ENCODE data around the gene SLC24A4. TPM values are rescaled to one million over a fixed set of nuclear protein-coding genes. Genes with fewer than 3 reads are reported as not detected.

Gene SLC24A4
- total and polyA plus RNA-seq, 2 donors (not counting 3 experiments of a cell fraction or from before 2014, with no cell fraction given): 0.07 to 0.08 TPM

DNA sequence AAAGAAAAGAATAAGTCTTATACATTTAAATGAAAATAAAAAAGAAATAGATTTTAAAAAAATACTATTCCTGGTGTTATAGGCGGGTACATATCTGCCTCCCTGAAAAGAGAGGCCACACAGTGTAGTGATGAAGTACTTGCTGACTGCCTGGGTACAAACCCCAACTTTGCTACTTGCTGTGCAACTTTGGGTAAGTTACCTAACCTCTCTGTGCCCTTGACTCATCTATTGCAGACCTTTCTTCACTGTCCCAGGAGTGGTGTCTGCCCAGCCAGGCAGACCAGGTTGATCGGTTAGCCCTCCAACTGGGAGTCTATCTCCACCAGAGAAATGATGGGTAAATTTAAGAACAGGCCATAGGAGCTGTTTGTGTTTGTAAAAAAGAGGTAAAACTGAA lies 82.0 kb downstream of the SLC24A4 start:
- no peak overlapping the region for H3K4me2 ChIP-seq (ENCODE audit: insufficient read depth, low read length)
- no peaks in the 10 kb centered on the region for H3K79me2 ChIP-seq (ENCODE audit: control insufficient read depth, insufficient read depth, low read length)
- no peaks in the 10 kb centered on the region for H3K9me1 ChIP-seq (replicated peaks; ENCODE audit: control insufficient read depth, extremely low read depth, insufficient read depth, low read length)
- H3K9me3 ChIP-seq (replicated peaks; ENCODE audit: control insufficient read depth, insufficient read depth, low read length): no peaks in the 10 kb centered on the region
- CTCF ChIA-PET: no interaction called here
- FAIRE-seq (no peak), DNase-seq (ENCODE audit: low read depth, low spot score) (no peak)
- no peak overlapping the region for H2AFZ ChIP-seq (ENCODE audit: low read depth, low read length)
- H3K27me3 ChIP-seq (ENCODE audit: control insufficient read depth in 2 of 2, insufficient read depth in 2 of 2, low read length in 2 of 2): no peaks in the 10 kb centered on the region
- H3K27ac ChIP-seq (ENCODE audit: insufficient read depth, low read depth, low read length): no peak overlapping the region
- intact Hi-C loops (cut with micrococcal nuclease) (no loop called here), dilution Hi-C loops (cut with MboI; ENCODE audit: extremely low pct_ligation_motif_present, low sequenced_read_pairs) (no loop called here)
- TF ChIP-seq EZH2 (IDR thresholded peaks at IDR 0.05; ENCODE audit: borderline replicate concordance, low read depth, low read length, severe bottlenecking): no peak
- TF ChIP-seq MYC (IDR thresholded peaks at IDR 0.05; ENCODE audit: low read depth, low read length): no peak
- TF ChIP-seq JUN (IDR thresholded peaks at IDR 0.05; ENCODE audit: borderline replicate concordance, insufficient read depth, insufficient read length, low read depth): no peak
- TF ChIP-seq, protein P1, sequence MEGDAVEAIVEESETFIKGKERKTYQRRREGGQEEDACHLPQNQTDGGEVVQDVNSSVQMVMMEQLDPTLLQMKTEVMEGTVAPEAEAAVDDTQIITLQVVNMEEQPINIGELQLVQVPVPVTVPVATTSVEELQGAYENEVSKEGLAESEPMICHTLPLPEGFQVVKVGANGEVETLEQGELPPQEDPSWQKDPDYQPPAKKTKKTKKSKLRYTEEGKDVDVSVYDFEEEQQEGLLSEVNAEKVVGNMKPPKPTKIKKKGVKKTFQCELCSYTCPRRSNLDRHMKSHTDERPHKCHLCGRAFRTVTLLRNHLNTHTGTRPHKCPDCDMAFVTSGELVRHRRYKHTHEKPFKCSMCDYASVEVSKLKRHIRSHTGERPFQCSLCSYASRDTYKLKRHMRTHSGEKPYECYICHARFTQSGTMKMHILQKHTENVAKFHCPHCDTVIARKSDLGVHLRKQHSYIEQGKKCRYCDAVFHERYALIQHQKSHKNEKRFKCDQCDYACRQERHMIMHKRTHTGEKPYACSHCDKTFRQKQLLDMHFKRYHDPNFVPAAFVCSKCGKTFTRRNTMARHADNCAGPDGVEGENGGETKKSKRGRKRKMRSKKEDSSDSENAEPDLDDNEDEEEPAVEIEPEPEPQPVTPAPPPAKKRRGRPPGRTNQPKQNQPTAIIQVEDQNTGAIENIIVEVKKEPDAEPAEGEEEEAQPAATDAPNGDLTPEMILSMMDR (IDR thresholded peaks at IDR 0.05; ENCODE audit: extremely low read depth in 1 of 2, insufficient read depth in 1 of 2, low read depth in 1 of 2, low read length in 2 of 2): no peak
- no peak for TF ChIP-seq POLR2A (IDR thresholded peaks at IDR 0.05; ENCODE audit: low read depth, low read length)
- no peak for TF ChIP-seq GATA2 (IDR thresholded peaks at IDR 0.05; ENCODE audit: insufficient read depth, insufficient read length, low read depth, low read length)
- TF ChIP-seq, protein P2, sequence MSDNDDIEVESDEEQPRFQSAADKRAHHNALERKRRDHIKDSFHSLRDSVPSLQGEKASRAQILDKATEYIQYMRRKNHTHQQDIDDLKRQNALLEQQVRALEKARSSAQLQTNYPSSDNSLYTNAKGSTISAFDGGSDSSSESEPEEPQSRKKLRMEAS (IDR thresholded peaks at IDR 0.05; ENCODE audit: insufficient read depth, insufficient read length): no peak
- TF ChIP-seq POLR2AphosphoS5 (IDR thresholded peaks at IDR 0.05; ENCODE audit: insufficient read depth, low read depth, low read length): no peak
- no peak for TF ChIP-seq FOS (IDR thresholded peaks at IDR 0.05; ENCODE audit: borderline replicate concordance, insufficient read depth, low read length)
- H3K4me3 ChIP-seq (replicated peaks in 1 of 3; ENCODE audit: insufficient read depth in 1 of 3, low read depth in 1 of 3, low read length in 3 of 3): no peak overlapping the region
- POLR2A ChIA-PET: no interaction called here
- H3K36me3 ChIP-seq (ENCODE audit: control insufficient read depth in 2 of 2, extremely low read depth in 1 of 2, insufficient read depth in 2 of 2, low read length in 2 of 2): no peaks in the 10 kb centered on the region
- H3K9ac ChIP-seq (replicated peaks; ENCODE audit: extremely low read depth, insufficient read depth, low read length): no peak overlapping the region
- no TSS peak for BruUV-seq (replicated peaks)
- H4K20me1 ChIP-seq (replicated peaks; ENCODE audit: control insufficient read depth, extremely low read depth, insufficient read depth, low read length): no peaks in the 10 kb centered on the region
- H3K4me1 ChIP-seq (ENCODE audit: control insufficient read depth, extremely low read depth, insufficient read depth, low read length): peaks cover 6% of the 10 kb centered on the region

Measured in endothelial cell of umbilical vein (primary cell).